Activated T-cell treated with anti-CD3 and anti-CD28 coated beads for 4 hours (primary cell): Measurements from ENCODE around the gene PRAMEF6.
"Not testable (repeated sequence)": the region's sequence is repeated elsewhere in the genome, so short reads cannot be mapped to it uniquely, and the experiment has no call there.

Source experiments
- DNase-seq: peaks from one replicate; pipeline ENCODE4 v3.0.0-alpha.2; 2020

The PRAMEF6 gene

DNA sequence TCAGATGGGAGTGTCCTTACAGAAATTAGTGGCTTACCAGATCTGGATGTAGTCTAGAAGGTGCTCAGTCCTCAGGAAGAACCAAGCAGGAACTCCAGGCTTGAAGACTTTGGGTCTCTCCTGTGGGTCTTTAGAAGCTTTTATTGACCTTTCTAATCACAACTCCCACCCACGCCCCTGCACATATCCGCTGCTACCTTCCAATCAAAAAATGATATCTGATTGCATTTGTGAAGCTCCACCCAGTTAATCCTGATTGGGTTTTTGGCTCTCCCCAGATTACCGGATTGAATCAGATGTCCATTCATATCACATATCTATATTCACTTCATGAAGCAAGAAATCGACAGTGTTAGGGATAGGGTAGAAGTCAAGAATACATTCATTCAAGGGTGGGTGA, at the start of gene PRAMEF6:
TSS of gene PRAMEF6 (minus strand) at position 101 of the 400 bp plus-strand sequence. CDS start 5,062 bp downstream, outside the sequence.
- not testable (repeated sequence) for DNase-seq

DNA sequence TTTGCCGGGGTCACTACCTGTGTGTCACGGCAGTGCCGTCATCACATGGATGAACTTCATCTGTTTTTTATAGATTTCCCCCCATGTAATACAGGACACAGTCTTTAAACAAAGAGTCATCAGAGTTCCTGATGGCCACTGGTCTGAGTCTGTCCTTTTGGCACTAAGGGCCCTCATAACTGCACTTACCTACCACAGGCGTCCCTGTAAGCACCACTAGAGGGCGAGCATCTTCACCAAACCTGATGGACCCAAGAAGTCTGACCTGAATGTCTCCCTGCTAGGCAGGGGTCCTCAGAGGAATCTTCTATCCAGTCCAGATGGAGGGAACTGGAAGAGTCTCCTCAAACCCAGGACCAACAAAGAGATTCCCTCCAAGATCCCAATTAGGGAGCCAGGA, 23.0 kb downstream of the PRAMEF6 start:
- not testable (repeated sequence) for DNase-seq

DNA sequence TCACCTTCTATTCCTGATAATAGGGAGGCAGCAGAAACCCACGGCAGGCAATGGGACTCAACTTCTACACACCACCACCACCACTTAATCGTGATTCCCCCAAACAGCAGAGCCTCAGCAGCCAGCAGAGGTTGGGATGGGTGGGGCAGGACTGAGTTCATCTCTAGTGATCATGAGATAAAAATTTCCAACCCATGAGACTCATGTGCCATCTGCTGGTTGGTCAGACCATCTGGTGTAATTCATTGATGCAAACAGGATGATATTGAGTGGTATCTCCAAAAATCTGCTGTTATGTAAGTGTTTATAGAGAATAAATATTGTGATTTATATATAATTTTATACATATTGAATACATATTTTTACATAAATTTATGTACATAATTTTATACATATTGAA, 25.6 kb downstream of the PRAMEF6 start:
- DNase-seq, result not testable (repeated sequence)

DNA sequence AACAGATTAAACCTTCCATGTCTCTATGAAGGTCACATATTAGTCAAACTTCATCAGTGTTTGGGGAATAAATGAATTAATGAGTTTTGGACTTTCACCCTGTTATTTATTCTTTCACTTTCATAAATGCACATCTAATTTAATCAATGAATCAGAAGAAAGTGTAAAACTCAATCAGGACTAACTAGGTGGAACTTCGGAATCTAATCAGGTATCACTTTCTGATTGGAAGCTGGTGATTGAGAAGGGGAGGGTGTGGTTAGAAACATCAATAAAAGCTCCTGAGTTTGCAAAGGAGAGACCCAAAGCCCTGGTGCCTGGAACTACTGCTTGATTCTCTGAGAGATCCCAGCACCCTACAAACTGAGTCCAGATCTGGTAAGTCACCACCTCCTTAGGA, 31.1 kb downstream of the PRAMEF6 start, which contains the start of gene PRAMEF7:
TSS of gene PRAMEF7 (plus strand) at position 301 of the 400 bp plus-strand sequence. CDS start 1,083 bp downstream, outside the sequence.
- DNase-seq, result not testable (repeated sequence)

DNA sequence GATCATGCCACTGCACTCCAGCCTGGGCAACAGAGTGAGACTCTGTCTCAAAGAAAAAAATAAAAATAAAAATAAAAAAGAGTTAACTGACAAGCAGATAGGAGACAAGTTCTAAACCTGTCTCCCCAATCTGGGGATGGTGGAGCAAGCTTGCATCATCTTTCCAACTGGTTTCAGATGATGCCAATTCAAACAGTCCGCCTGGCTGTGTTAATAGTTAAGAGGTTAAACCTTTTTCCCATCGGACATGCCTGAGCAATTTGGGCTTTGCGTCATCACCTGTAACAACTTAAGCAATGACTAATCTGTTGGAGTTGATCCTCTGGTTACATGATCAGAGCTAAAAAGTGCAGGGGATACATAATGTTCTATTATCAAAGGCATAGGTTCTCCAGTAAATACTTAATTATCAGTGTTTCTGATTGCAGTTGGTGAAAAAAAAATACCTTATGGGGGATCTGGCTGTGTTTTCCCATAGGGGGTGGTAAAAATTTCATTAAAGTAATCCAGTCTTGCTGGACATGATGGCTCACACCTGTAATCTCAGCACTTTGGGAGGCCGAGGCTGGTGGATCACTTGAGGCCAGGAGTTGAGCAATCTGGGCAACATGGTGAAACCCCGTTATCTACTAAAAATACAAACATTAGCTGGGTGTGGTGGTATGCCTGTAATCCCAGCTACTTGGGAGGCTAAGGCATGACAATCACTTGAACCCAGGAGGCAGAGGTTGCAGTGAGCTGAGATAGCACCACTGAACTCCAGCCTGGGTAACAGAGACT, 43.4 kb downstream of the PRAMEF6 start:
- DNase-seq, result not testable (repeated sequence)

DNA sequence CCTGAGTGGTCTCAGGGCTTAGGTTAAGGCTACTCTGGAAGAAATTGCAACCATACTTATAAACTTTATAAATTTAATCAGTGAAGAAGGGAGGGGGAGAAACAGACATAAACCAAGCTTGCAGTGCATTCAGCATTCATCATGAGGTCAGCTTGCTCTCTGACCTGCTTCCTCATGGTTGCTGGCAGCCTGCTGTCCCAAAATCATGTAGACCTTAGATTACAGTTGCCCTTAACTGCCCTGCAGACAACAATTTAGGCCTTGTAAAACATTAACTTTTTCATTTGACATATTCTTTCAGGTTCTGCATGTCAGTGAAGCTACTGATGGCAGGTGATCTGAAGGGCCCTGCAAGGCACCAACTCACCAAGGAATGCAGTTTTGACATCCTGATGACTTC, 48.2 kb downstream of the PRAMEF6 start:
- DNase-seq, result not testable (repeated sequence)

DNA sequence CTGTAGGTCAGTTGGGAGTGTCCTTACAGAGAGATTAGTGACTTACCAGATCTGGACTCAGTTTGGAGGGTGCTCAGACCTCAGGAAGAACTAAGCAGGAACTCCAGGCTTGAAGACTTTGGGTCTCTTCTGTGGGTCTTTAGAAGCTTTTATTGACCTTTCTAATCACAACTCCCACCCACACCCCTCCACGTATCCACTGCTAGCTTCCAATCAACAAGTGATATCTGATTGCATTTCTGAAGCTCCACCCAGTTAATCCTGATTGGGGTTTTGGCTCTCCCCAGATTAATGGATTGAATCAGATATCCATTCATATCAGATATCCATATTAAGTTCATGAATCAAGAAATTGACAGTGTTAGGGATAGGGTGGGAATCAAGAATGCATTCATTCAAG, 49.2 kb downstream of the PRAMEF6 start, which contains the start of gene PRAMEF10:
TSS of gene PRAMEF10 (minus strand) at position 101 of the 400 bp plus-strand sequence. CDS start 2,423 bp downstream, outside the sequence.
- DNase-seq, result not testable (repeated sequence)
